Measurements from ENCODE around the gene FLNA.
"Not testable (repeated sequence)": the region's sequence is repeated elsewhere in the genome, so short reads cannot be mapped to it uniquely, and the experiment has no call there.

FLNA gene

DNA sequence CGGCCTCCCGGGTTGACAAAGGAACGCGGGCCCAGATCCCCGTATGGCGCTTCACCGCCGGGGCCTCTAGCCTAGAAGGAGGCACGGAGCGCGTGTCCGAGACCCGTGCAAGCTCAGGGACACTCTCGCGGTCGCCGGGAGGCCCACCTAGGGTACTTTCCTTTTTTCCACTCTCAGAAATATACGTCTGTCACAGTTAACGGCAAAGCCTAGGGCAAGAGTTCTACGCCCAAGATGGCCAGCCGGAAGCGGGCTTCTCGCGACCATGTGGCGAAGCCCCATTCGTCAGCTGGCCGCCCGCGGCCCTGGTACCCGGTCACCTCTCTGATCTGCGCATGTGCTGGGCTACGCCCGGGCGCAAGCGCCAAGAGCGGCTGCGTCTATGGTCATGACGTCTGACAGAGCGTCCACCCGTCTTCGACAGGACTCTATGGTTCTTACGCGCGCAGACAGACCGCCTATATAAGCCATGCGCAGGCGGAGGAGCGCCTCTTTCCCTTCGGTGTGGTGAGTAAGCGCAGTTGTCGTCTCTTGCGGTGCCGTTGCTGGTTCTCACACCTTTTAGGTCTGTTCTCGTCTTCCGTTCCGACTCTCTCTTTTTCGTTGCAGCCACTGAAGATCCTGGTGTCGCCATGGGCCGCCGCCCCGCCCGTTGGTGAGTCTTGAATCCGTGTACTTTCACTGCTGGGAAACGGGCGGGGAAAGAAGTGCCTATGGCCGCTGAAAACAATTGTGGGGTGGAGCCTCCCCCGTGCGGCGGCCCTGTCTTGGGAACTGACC lies 23.6 kb upstream of the FLNA start, which contains the start of gene RPL10:
RPL10 (plus strand) TSS at position 490 of the 780 bp plus-strand sequence; CDS start at position 633, 143 bp downstream.
- DNase-seq, result peak; percentile 97

DNA sequence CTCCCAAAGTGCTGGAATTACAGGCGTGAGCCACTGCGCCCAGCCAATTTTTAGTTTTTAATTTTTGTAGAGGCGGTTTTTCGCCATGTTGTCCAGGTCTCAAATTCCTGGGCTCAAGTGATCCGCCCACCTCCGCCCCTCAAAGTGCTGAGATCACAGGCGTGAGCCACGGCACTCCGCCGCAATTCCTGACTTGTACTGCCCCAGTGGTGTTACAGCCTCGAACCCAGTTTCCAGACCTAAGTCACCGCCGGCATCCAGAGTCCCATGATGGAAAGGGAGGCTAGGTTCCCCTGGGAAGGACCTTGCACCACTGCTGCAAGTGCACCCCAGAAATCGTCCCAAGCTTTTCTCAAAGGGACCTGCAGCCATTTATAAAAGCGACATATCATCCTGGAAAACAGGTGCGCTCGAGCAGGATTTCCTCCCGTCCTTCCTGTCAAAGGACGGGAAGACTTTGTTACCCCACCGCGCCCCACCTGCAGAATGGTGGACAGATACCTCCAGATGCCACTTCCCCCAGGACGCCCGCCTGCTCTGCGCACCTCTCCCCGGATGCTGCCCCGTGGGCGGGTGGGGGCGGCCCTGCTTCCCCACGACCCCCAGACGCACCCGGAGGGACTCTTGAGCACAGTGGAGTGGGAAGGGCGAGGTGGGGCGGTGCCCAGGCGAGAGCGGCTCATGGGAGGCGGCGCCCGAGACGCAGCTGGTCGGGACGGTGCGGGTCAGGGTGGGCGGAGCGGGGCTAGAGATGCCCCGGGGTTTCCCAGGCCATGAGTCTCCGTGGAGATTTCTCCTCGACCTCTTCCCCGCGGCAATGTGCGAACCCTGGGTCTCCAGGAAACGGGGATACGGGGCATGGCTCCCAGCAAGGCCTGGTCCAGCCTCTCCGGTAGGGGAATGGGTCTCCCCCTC lies 22.8 kb upstream of the FLNA start:
- peak; percentile 83 for DNase-seq

DNA sequence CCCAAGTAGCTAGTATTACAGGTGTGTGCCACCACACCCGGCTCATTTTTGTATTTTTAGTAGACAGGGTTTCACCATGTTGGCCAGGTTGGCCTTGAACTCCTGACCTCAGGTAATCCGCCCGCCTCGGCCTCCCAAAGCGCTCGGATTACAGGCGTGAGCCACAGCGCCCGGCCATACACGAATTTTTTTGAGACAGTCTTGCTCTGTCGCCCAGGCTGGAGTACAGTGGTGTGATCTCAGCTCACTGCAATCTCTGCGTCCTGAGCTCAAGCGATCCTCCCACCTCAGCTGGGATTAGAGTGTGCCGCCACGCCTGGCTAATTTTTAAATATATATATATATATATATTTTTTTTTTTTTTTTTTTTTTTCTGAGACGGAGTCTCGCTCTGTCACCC lies 21.9 kb upstream of the FLNA start:
- not testable (repeated sequence) for DNase-seq

DNA sequence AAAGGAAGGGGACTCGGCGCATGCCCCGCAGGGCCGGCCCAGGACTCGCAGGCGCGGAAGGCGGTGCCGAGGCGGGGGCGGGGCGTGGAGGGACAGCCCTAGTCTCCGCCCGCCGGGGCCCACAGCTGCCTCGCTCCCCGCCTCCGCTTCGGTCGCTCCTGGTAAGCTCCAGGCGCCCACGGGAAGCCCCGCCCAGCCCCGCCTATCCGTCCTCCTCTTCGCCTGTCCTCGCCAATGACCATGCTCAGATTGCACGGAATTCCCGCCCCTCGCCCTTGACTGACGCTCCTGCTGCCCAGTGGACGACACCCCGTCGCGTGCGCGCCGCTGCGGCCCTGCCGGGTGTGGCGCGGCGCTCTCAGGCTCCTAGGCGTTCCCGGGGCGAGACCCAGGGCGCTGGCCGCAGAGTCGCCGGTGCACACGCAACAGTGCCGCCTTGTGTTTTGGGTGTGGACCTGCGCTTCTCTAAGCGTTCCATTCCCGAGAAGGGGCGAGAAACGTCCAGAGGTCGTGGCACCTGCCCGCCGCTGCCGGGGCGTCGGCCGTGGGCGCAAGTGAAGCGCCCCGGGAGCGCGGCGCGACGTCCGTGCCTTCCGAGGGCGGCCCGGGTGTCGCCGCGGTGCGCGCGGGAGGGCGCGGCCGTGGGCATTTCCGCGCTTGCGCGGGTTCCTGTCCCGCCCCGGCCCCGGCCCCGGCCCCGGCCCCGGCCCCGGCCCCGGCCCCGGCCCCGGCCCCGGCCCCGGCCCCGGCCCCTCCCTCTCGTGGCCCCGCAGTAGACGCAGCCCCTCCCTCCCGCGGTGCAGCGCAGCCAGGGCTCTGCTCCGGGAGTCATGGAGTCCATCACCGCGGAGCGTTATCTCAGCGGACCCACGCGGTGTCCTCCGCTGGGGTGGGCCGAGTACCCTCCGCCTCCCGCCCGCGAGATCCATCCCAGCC lies 15.6 kb upstream of the FLNA start:
- DNase-seq, result not testable (repeated sequence)

DNA sequence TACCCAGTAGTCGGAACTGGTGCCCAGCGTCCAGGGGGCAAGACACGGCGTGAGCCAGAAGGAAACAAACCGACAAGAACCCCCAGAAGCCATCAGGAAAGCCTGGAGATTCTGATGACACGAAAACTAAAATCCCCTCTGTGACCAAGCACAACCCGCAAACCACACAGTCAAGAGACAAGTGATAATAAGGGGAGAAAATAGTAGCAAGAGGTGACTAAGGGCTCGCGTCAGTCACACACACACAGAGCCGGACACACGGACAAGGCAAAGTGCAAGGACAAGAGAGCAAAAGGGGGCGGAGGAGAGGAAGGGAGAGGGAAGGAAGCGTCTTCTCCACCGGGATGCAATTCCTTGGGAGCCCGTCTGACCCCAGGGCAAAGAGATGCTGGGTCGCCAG lies 14.2 kb upstream of the FLNA start:
- not testable (repeated sequence) for DNase-seq

DNA sequence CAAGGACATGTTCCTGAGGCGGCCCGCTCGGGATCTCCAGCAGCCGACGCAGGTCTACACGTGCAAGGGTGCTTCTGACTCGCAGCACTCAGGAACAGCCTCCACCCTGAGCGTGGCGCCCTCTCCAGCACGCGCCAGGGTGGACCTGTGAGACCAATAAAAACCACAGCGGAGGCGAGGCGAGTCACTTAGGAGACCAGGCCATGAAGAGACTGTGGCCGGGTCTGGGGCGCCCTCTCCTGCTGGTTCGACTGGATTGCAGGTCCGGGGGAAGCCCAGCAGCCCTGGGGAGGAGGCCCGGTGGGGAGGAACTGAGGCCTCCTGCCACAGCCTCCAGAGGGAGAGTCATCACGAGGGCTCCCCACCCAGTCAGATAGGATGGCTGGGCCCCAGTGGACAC lies 13.7 kb upstream of the FLNA start:
- DNase-seq, result not testable (repeated sequence)

DNA sequence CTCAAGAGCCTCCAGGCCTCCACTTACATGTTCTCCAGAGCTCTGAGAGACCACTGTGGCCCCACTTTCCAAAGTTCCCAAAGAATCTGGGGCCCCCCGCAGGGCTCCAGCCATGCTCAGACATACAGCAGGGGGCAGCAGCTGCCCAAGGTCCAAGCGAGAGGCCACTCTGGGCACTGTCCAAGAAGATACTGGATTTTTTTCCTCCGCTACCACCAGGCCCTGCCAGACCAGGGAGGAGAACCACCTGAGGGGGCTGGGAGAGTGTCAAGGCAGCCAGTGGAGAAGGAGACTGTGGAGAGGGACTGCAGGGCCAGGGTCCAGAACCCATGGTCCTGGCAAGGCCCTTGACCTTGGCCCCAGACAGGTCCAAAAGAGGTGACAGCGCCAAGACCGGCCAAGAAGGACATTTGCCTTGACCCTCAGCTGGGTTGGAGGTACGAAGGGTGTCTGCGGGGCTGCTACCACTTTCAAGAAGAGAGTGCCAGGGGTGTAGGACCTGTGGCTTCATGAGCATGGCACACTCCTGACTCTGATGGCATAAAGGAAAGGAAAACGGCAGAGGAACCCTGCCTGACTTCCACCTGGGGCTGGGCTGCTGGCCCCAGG lies 10.0 kb upstream of the FLNA start:
- no peak for DNase-seq

DNA sequence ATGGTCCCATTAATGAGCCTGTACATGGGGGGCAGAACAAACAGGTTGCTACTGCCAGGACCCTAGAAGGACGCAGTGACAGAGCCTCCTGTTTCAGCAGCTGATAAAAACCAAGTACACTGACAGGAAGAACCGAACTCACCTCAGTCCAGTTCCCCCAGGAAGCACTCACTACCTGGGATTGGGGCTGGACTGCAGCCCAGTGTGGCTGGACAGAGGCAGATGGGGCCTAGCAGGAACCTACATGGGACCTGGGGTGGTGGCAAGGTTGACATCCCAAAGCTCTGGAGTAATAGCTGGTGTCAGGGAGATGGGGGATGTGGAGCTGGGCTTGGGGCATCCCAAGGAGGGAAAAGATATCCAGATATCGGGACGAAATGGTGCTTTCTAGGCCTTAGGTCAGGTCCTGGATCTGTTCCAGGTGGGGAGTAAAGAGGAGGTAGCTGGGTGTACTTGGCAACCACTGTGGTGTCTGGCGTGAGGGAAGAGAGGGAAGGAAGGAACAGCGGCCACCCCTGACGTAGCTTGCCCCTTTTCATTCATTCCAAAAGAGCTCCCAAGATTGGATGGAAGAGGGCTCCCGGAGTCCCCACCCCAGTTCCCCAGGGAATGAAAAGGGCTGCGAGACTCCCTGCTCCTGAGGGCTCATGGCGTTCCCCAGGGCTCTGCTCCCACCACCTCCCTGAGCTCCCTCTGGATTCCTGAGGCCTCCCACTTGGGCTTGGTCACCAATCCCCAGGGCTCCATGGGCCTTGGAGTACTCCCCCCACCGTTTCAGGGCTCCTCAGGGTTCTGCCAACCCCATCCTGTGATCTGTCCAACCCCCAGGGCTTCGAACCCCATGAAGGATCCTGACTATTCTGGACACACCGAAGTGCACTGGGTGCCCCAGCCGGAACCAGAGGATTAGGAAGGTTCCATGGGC lies 9.2 kb upstream of the FLNA start:
- no peak for DNase-seq

DNA sequence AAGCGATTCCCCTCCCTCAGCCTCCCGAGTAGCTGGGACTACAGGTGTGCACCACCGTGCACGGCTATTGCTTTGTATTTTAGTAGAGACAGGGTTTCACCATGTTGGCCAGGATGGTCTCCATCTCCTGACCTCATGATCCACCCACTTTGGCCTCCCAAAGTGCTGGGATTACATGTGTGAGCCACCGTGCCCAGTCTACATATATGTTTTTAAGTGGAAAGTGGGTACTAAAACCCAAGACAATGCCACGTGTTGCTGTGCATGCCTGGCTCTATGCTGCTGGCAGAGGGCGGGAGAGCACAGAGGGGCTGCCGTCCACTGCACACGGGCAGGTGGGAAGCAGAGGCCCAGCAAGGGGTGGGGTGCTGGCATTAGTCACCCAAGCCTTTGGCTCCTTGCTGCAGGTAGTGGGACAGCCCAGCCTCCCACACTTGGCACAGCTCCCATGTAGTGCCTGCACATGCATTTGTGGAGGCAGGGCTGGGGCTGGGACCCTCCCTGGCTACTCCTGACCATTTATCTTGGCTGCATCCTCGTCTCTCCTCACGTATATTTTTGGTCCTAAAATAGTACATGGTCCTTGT lies 8.1 kb upstream of the FLNA start:
- DNase-seq, result no peak

DNA sequence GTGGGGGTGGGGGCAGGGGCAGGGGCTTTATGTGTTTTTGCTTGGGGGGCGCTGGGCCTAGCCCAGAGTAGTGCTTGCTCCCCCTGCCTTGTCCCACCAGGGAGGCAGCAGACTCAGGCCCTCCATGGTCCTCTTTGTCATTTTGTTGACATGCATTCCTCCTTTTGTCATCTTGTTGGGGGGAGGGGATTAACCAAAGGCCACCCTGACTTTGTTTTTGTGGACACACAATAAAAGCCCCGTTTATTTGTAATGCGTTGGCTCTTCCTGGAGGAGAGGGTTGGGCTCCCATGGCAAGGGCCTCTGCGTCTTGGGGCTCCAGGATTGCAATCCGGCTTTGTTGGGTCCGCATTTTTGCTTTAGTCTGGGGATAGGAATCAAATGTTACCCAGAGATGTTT lies 6.8 kb upstream of the FLNA start:
- no peak for DNase-seq

DNA sequence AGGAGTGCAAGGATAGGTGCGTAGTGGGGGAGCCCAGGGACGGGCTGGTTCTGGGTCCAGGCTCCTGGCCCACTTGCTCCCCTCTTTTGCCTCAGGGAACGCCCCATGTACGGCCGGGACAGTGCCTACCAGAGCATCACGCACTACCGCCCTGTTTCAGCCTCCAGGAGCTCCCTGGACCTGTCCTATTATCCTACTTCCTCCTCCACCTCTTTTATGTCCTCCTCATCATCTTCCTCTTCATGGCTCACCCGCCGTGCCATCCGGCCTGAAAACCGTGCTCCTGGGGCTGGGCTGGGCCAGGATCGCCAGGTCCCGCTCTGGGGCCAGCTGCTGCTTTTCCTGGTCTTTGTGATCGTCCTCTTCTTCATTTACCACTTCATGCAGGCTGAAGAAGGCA lies 6.4 kb upstream of the FLNA start:
- no peak for DNase-seq

DNA sequence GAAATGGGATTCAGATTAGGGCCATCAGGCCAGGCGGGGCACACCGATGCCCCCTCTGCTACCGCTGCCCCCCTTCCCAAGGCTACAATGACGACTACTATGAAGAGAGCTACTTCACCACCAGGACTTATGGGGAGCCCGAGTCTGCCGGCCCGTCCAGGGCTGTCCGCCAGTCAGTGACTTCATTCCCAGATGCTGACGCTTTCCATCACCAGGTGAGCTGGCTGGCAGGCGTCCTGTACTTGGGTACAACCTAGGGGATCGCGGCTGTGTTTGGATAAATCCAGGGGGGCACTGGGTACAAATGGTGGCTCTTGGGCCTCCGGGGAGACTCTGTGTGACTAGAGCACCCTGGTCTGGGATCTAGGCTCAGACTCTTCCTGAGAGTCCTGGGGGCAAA lies 5.7 kb upstream of the FLNA start:
- no peak for DNase-seq

DNA sequence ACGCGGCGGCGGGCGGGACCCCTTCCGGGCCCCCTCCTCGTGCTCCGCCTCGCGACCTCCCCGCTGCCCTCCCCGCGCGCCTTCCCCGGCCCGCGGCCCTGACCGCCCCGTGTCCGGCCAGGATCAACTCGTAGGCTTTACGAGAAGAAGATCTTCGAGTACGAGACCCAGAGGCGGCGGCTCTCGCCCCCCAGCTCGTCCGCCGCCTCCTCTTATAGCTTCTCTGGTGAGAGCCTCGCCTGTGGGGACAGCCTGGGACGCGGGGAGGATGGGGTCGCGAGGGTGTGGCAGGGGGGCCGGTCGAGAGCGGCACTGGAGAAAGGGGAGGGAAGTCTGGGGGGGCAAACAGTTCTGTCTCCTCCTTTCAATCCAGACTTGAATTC lies 5.1 kb upstream of the FLNA start:
- DNase-seq, result no peak

DNA sequence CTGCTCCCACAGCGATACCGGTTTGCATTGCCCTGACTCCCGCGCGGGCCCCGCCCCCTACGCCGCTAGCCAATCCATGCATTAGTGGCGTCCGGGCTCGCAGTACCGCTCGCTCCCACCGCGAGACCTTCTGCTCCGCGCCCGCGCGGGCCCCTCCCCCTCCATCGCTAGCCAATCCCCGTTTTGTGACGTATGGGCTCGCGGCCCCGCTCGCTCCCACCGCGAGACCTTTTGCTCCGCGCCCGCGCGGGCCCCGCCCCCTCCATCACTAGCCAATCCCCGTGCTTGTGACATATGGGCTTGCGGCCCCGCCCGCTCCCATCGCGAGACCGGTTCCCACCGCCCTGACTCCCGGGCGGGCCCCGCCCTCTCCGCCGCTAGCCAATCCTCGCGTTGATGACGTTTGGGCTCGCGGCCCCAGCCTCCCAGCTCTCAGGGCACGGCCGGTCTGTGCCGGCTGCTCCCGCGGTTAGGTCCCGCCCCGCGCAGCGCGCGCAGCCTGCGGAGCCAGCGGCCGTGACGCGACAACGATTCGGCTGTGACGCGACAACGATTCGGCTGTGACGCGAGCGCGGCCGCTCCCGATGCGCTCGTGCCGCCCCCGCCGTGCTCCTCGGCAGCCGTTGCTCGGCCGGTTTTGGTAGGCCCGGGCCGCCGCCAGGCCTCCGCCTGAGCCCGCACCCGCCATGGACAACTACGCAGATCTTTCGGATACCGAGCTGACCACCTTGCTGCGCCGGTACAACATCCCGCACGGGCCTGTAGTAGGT lies 4.5 kb upstream of the FLNA start, which contains the start of gene EMD:
EMD (plus strand) TSS at position 497 of the 770 bp plus-strand sequence; CDS start at position 687, 190 bp downstream.
- DNase-seq, result peak; percentile 98

DNA sequence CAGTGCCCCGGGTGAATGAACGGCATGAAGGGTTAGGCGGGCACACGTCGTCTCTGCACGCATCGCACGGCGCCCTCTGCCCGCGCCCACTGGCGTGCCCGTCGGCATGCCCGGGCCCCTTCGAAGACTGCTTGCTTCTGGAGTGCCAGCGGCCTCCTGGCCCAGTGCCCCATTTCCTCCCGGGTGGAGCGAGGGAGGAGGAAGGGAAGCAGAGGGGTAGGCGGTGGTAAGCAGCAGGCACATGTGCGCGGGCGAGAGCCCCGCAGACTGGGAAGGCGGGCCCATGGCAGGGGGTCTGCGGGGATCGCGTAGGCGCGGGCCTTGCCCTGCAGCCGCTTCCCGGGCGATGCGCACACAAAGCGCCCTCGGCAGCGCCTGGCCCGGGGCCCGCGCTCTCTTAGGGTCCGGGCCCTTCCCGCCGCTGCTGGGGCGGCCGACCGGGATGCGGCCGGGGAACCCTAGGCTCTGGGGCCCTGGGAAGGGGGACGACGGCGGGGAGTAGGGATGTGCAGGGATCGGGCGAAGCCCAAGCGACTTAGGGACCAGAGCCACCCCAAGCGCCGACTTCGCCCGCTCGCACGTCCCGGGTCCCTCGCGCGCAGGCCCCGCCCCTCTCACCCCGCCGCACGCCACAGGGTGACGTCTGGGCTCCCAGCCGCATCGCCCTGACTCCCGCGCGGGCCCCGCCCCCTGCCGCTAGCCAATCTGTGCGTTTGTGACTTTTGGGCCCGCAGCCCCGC lies 3.8 kb upstream of the FLNA start:
- DNase-seq, result peak; percentile 75

DNA sequence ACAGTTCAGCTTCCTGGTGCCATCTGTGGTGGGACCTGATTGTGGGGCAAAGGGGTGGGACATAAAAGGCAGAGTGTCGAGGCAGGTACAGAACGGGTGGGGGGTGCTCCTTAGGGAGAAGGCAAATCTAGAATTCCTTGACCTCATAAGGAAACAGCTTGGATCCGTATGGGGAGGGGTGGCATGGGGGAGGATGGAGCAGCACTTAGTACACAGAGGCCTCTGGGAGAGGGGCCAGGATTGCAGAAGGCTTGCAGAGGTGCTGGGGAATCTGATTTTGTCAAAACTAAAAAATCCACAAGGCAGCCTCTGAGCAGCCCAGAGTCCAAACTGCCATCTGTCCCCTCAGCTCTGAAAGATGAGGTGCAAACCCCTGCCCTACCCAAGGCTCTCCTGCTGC lies 2.3 kb upstream of the FLNA start:
- DNase-seq, result no peak

DNA sequence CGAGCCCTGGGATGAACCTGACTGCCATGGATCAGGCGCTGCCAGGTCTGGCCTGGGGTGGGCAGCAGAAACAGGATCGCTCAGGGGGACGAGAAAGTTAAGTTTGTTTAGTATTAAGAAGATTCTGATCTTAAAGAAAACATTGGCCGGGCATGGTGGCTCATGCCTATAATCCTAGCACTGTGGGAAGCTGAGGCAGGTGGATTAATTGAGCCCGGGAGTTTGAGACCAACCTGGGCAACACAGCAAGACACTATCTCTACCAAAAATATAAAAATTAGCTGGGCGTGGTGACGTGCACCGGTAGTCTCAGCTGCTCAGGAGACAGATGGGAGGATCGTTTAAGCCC lies 696 bp upstream of the FLNA start:
- DNase-seq, result no peak

DNA sequence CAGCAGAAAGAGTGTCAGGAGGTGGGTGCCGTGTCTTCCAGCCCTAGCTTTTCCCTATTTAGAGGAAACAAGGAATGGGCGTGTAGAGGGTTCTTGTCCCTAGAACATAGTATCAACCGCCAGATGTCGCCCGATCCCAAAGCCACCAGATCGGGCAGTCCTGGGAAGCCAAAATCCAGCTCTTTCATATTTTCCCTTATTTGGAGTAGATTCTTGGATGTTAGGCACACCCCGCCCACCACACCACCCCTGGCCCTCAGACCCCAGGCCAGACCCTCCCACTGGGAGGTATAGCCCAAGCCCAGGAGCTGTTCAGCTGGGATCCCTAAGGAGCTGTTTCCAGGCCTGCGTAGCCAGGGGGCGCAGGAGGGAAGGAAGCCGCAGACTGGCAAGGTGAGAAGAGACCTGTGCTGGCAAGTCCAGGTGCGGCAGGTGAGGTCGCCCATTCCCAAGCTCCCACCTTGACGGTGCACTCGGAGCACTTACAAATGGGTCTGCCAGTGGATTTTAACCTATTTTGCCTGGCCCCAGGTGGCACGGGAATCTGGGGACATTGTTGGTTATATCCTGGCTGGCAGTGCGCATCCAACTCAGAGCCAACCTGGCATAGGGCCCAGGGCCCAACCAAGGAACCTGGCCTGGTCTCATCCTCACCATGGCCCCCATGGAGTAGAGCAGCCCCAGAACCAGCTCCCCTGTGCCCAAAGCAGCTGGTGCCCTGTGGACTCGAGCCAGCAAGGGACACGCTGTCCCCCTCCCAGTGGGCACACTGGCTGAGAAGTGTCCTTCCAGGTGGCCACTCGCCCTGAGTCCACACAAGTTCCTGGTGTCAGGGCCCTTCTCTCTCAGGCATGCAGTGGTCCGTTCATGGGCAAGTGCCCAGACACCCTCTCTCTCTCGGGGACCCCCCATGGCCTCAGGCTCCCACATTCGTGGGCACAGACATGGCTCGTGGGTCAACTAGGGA lies 811 bp downstream of the FLNA start:
- peak; percentile 81 for DNase-seq

Measured in right hindlimb (tissue), 1 donor.